ENCODE data around the gene PRKG1.
A peak's percentile ranks its signal among the peaks of the same experiment; 100 is the strongest.

PRKG1 gene

GRCh38 chr10:52312942-52313255 is 1238.6 kb downstream of the PRKG1 start:
- H3K4me2 ChIP-seq (ENCODE audit: low read length), result peak overlapping the region; percentile 89
- no peaks in the 10 kb centered on the region for H3K79me2 ChIP-seq (ENCODE audit: control insufficient read depth, low read length)
- H3K9me3 ChIP-seq (ENCODE audit: control insufficient read depth, insufficient read depth, low read length), result no peaks in the 10 kb centered on the region
- H3K27me3 ChIP-seq (ENCODE audit: control insufficient read depth, low read length), result peaks cover 6% of the 10 kb centered on the region; the same call in 1 of the 2 replicates
- H3F3A ChIP-seq (ENCODE audit: control insufficient read depth, insufficient read depth), result no peaks in the 10 kb centered on the region
- H3K4me3 ChIP-seq (ENCODE audit: low read length), result peak overlapping the region; percentile 93
- TF ChIP-seq EZH2phosphoT487 (IDR thresholded peaks at IDR 0.05; ENCODE audit: borderline replicate concordance, low read length), result no peak
- no peak for TF ChIP-seq CTCF (IDR thresholded peaks at IDR 0.05; ENCODE audit: low read depth, low read length, poor library complexity, severe bottlenecking)
- no peaks in the 10 kb centered on the region for H3K9me2 ChIP-seq (replicated peaks; ENCODE audit: control insufficient read depth, low read length)
- peaks cover 47% of the 10 kb centered on the region for H3K4me1 ChIP-seq (ENCODE audit: control insufficient read depth, low read length)
- no peak overlapping the region for H3K27ac ChIP-seq (ENCODE audit: low read depth, low read length)
- H3K36me3 ChIP-seq (ENCODE audit: control insufficient read depth, low read length), result no peaks in the 10 kb centered on the region; the same call in 1 of the 2 replicates
- no peaks in the 10 kb centered on the region for H4K20me1 ChIP-seq (ENCODE audit: control insufficient read depth, insufficient read depth, low read depth, low read length)

- H4K20me1 ChIP-seq (ENCODE audit: control insufficient read depth, insufficient read depth, low read depth, low read length), result no peaks in the 10 kb centered on the region
- peak overlapping the region; percentile 89 for H3K4me2 ChIP-seq (ENCODE audit: low read length)
- TF ChIP-seq EZH2phosphoT487 (IDR thresholded peaks at IDR 0.05; ENCODE audit: borderline replicate concordance, low read length) (no peak), CTCF (IDR thresholded peaks at IDR 0.05; ENCODE audit: low read depth, low read length, poor library complexity, severe bottlenecking) (no peak)
- H3K4me1 ChIP-seq (ENCODE audit: control insufficient read depth, low read length), result peaks cover 49% of the 10 kb centered on the region
- H3K9me3 ChIP-seq (ENCODE audit: control insufficient read depth, insufficient read depth, low read length), result no peaks in the 10 kb centered on the region
- no peaks in the 10 kb centered on the region for H3K9me2 ChIP-seq (replicated peaks; ENCODE audit: control insufficient read depth, low read length)
- H3K36me3 ChIP-seq (ENCODE audit: control insufficient read depth, low read length), result no peaks in the 10 kb centered on the region; the same call in 1 of the 2 replicates
- H3K79me2 ChIP-seq (ENCODE audit: control insufficient read depth, low read length), result no peaks in the 10 kb centered on the region
- H3F3A ChIP-seq (ENCODE audit: control insufficient read depth, insufficient read depth), result no peaks in the 10 kb centered on the region
- peaks cover 6% of the 10 kb centered on the region; the same call in 1 of the 2 replicates for H3K27me3 ChIP-seq (ENCODE audit: control insufficient read depth, low read length)
- peak overlapping the region; percentile 93 for H3K4me3 ChIP-seq (ENCODE audit: low read length)
- H3K27ac ChIP-seq (ENCODE audit: low read depth, low read length), result peak overlapping the region; percentile 7
Observed at GRCh38 chr10:52313256-52313932, 1239.1 kb downstream of the PRKG1 start.

- H4K20me1 ChIP-seq (ENCODE audit: control insufficient read depth, insufficient read depth, low read depth, low read length), result no peaks in the 10 kb centered on the region
- H3K79me2 ChIP-seq (ENCODE audit: control insufficient read depth, low read length), result no peaks in the 10 kb centered on the region
- no peaks in the 10 kb centered on the region for H3F3A ChIP-seq (ENCODE audit: control insufficient read depth, insufficient read depth)
- peak within 1 kb of the TSS; percentile 89 for H3K4me2 ChIP-seq (ENCODE audit: low read length)
- peak within 1 kb of the TSS; percentile 30 for H3K27ac ChIP-seq (ENCODE audit: low read depth, low read length)
- H3K36me3 ChIP-seq (ENCODE audit: control insufficient read depth, low read length), result no peaks in the 10 kb centered on the region; the same call in 1 of the 2 replicates
- TF ChIP-seq EZH2phosphoT487 (IDR thresholded peaks at IDR 0.05; ENCODE audit: borderline replicate concordance, low read length), result no peak
- TF ChIP-seq CTCF (IDR thresholded peaks at IDR 0.05; ENCODE audit: low read depth, low read length, poor library complexity, severe bottlenecking), result peak; percentile 99
- H3K27me3 ChIP-seq (ENCODE audit: control insufficient read depth, low read length), result no peaks in the 10 kb centered on the region; the same call in 1 of the 2 replicates
- no peaks in the 10 kb centered on the region for H3K9me2 ChIP-seq (replicated peaks; ENCODE audit: control insufficient read depth, low read length)
- H3K4me1 ChIP-seq (ENCODE audit: control insufficient read depth, low read length), result peaks cover 42% of the 10 kb centered on the region
- peak within 1 kb of the TSS; percentile 93 for H3K4me3 ChIP-seq (ENCODE audit: low read length)
- no peaks in the 10 kb centered on the region for H3K9me3 ChIP-seq (ENCODE audit: control insufficient read depth, insufficient read depth, low read length)
Observed at GRCh38 chr10:52313933-52314821, 1239.9 kb downstream of the PRKG1 start, which contains the start of gene DKK1. Gene DKK1 (plus strand): TSS chr10:52314281. CDS start chr10:52314435, 154 bp downstream.
